GM23338 (cell line): ENCODE data around the gene SNX22. TPM values are rescaled to one million over a fixed set of nuclear protein-coding genes. Genes with fewer than 3 reads are reported as not detected.

Source experiments
- ATAC-seq: fragments of 200-7000 bp; cut with Tn5 transposase; 3 replicates; pipeline ENCODE4 v1.9.1; 2020
- DNase-seq: peaks from one replicate; pipeline ENCODE4 v3.0.0-alpha.2; 2015; ENCODE audit warnings: low spot score
- H2AFZ ChIP-seq: fragments of 200-600 bp; sonication (generic); 2 replicates; pipeline ENCODE4 v1.8.0; 2016; ENCODE audit warnings: antibody characterized with exemption, mild to moderate bottlenecking, moderate library complexity
- H3F3A ChIP-seq: fragments of 200-600 bp; sonication (generic); replicated peaks from 2 replicates; pipeline ENCODE4 v1.8.0; 2017; ENCODE audit warnings: antibody characterized with exemption, mixed run types, low read depth
- H3K27ac ChIP-seq: fragments of 200-600 bp; sonication (generic); 2 replicates; pipeline ENCODE4 v1.6.1; 2016; ENCODE audit warnings: low read depth
- H3K27me3 ChIP-seq: fragments of 200-600 bp; sonication (generic); 2 replicates; pipeline ENCODE4 v1.8.0; 2016; ENCODE audit warnings: mild to moderate bottlenecking, mixed run types, moderate library complexity; ENCODE audit not compliant: insufficient read depth
- H3K36me3 ChIP-seq: fragments of 200-600 bp; sonication (generic); 2 replicates; pipeline ENCODE4 v1.8.0; 2016; ENCODE audit warnings: mild to moderate bottlenecking; ENCODE audit not compliant: insufficient read depth
- H3K4me1 ChIP-seq: fragments of 200-600 bp; sonication (generic); 2 replicates; pipeline ENCODE4 v1.8.0; 2016; ENCODE audit warnings: mild to moderate bottlenecking, moderate library complexity; ENCODE audit not compliant: insufficient read depth
- H3K4me2 ChIP-seq: fragments of 200-600 bp; sonication (generic); 2 replicates; pipeline ENCODE4 v1.7.1; 2017; ENCODE audit warnings: mixed run types
- H3K4me3 ChIP-seq: fragments of 200-600 bp; sonication (generic); 2 replicates; pipeline ENCODE4 v1.6.1; 2016; ENCODE audit warnings: mixed run types
- H3K79me2 ChIP-seq: fragments of 200-600 bp; sonication (generic); replicated peaks from 2 replicates; pipeline ENCODE4 v1.8.0; 2017; ENCODE audit warnings: mild to moderate bottlenecking; ENCODE audit not compliant: insufficient read depth
- H3K9me2 ChIP-seq: fragments of 200-600 bp; sonication (generic); 2 replicates; pipeline ENCODE4 v1.8.0; 2017; ENCODE audit not compliant: insufficient read depth
- H4K20me1 ChIP-seq: fragments of 200-600 bp; sonication (generic); replicated peaks from 2 replicates; pipeline ENCODE4 v1.8.0; 2017; ENCODE audit warnings: mild to moderate bottlenecking; ENCODE audit not compliant: insufficient read depth
- H3K27ac Mint-ChIP-seq: 2 replicates; pipeline ENCODE4 v1.8.0; 2020; ENCODE audit warnings: inconsistent platforms, mild to moderate bottlenecking, moderate library complexity, mixed read lengths
- H3K27me3 Mint-ChIP-seq: 3 replicates; pipeline ENCODE4 v1.8.0; 2022; ENCODE audit warnings: low read depth, mild to moderate bottlenecking, moderate library complexity, mixed read lengths, inconsistent platforms; ENCODE audit not compliant: insufficient read depth, poor library complexity
- H3K36me3 Mint-ChIP-seq: 3 replicates; pipeline ENCODE4 v1.8.0; 2021; ENCODE audit warnings: low read depth, mild to moderate bottlenecking, inconsistent platforms, moderate library complexity, mixed read lengths
- H3K4me1 Mint-ChIP-seq: 3 replicates; pipeline ENCODE4 v1.8.0; 2020; ENCODE audit warnings: mild to moderate bottlenecking, inconsistent platforms, mixed read lengths
- H3K4me3 Mint-ChIP-seq: 3 replicates; pipeline ENCODE4 v1.8.0; 2021; ENCODE audit warnings: moderate library complexity, mild to moderate bottlenecking, inconsistent platforms, mixed read lengths
- H3K9me3 Mint-ChIP-seq: 3 replicates; pipeline ENCODE4 v1.8.0; 2020; ENCODE audit warnings: moderate library complexity, mild to moderate bottlenecking, inconsistent platforms, mixed read lengths
- CREB1 ChIP-seq: fragments of 250-450 bp; sonication (Bioruptor Pico); IDR thresholded peaks from 2 replicates; pipeline ENCODE4 v1.5.0; 2020; ENCODE audit warnings: low read depth, mild to moderate bottlenecking, moderate library complexity
- CTCF ChIP-seq, 2 experiments: fragments of 200-600 bp in 1 of 2; sonication (generic) in 1 of 2; conservative IDR thresholded peaks; 2 replicates each; pipeline versions ENCODE4 v1.5.1 to v1.6.1; 2016 to 2017; ENCODE audit warnings: antibody characterized with exemption in 2 of 2, low read depth in 2 of 2, mild to moderate bottlenecking in 2 of 2, moderate library complexity in 1 of 2
- EZH2 ChIP-seq: fragments of 200-600 bp; sonication (generic); IDR thresholded peaks from one replicate; pipeline ENCODE4 v1.8.0; 2017; ENCODE audit warnings: antibody characterized with exemption, mild to moderate bottlenecking, low read depth; ENCODE audit not compliant: unreplicated experiment
- STAT1 ChIP-seq: IDR thresholded peaks from one replicate; pipeline ENCODE4 v1.6.1; 2016; ENCODE audit warnings: antibody characterized with exemption; ENCODE audit not compliant: unreplicated experiment
- ZNF331 ChIP-seq: fragments of 250-450 bp; sonication (Bioruptor Pico); IDR thresholded peaks from 2 replicates; pipeline ENCODE4 v1.5.0; 2020; ENCODE audit warnings: low read depth, mild to moderate bottlenecking, moderate library complexity
- ZNF462 ChIP-seq: fragments of 250-450 bp; sonication (Bioruptor Pico); IDR thresholded peaks from 2 replicates; pipeline ENCODE4 v1.5.0; 2020; ENCODE audit warnings: mild to moderate bottlenecking, moderate library complexity
- polyA plus RNA-seq: library from polyadenylated mRNA; unstranded; fragments of >200 nt; fragmentation: Nextera tagmentation; extraction: Ambion mirVana; gene quantifications from 2 replicates; pipeline ENCODE4 v1.2.1, GENCODE V29; 2016
- total RNA-seq: library from RNA; depleted of rRNA; stranded (reverse); fragments of >200 nt; shearing (Covaris generic); gene quantifications from 2 replicates; pipeline ENCODE4 v1.2.3, GENCODE V29; 2014

The SNX22 gene
- total and polyA plus RNA-seq, 2 experiments from 2014 or later: 3.7 to 5.7 TPM

- TF ChIP-seq CREB1 (CRISPR knock-in tag) (no peak), STAT1 (no peak), ZNF462 (CRISPR knock-in tag) (no peak), EZH2 (no peak), ZNF331 (CRISPR knock-in tag) (no peak)
Observed at GRCh38 chr15:64185146-64185911, 33.8 kb downstream of the SNX22 start (continued).

GRCh38 chr15:64187396-64188191 lies 36.1 kb downstream of the SNX22 start:
- H3K4me3 ChIP-seq: no peak overlapping the region
- no peak overlapping the region for H3K27ac Mint-ChIP-seq
- H3K27ac ChIP-seq: peak overlapping the region; percentile 32; the same call in 1 of the 2 replicates
- no peaks in the 10 kb centered on the region for H3K4me1 ChIP-seq
- H3K27me3 Mint-ChIP-seq: no peaks in the 10 kb centered on the region
- H3K4me2 ChIP-seq: no peak overlapping the region
- peaks cover 5% of the 10 kb centered on the region; the same call in 1 of the 3 replicates for H3K4me1 Mint-ChIP-seq
- no peaks in the 10 kb centered on the region for H3K9me2 ChIP-seq
- no peak overlapping the region for H3K4me3 Mint-ChIP-seq
- H3K36me3 ChIP-seq: no peaks in the 10 kb centered on the region
- 0 out of 2 replicates have a peak, but pooled peaks cover 7% of the 10 kb centered on the region for H3F3A ChIP-seq
- DNase-seq: no peak
- no peak for TF ChIP-seq CTCF (conservative IDR thresholded peaks at IDR 0.05; ENCODE audit: low read depth in 2 of 2)
- no peaks in the 10 kb centered on the region for H3K9me3 Mint-ChIP-seq
- H2AFZ ChIP-seq: no peak overlapping the region
- no peaks in the 10 kb centered on the region for H3K79me2 ChIP-seq
- H3K27me3 ChIP-seq: no peaks in the 10 kb centered on the region
- H3K36me3 Mint-ChIP-seq: peaks cover 7% of the 10 kb centered on the region; the same call in 2 of the 3 replicates
- no peaks in the 10 kb centered on the region for H4K20me1 ChIP-seq
- no peak for ATAC-seq
